Measurements from ENCODE around the gene IL1RL1.

Gene IL1RL1

GRCh38 chr2:102337012-102337411 is 25.6 kb downstream of the IL1RL1 start:
- no peak for DNase-seq (ENCODE audit: low spot score)

DNA sequence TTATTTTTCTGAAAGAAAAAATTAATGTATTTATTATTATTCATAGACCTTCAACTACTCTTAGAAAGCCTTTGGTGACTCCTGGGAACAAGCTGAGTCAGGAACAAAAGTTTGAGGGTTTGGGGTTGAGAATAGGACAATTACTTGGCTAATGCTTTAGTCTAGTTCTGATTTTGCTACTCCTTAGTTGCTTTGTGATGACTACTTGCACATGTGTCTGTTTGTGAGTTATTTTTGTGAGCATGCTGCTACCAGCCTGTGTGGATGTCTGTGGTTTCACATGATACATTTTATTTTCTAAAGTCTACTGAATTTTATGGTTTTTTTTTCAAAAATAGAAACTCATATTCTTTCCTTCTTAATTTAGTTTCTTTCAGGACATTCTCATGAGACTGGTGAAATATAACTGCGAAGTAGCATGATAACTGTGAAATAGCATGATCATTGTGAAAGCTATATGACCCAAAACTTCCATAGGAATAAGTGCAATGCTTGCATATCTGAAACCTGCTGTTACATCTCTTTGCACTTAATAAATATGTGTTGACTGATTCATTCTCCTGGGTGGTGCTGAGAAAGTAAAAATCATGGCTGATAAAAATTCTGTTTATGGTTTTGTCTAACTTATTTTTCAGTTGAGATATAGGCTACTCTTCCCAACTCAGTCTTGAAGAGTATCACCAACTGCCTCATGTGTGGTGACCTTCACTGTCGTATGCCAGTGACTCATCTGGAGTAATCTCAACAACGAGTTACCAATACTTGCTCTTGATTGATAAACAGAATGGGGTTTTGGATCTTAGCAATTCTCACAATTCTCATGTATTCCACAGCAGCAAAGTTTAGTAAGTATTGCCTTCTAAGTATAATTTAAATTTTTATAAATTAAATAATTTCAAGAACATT is 26.4 kb downstream of the IL1RL1 start:
- DNase-seq (ENCODE audit: low spot score): no peak

GRCh38 chr2:102340778-102341177 is 29.4 kb downstream of the IL1RL1 start:
- no peak for DNase-seq (ENCODE audit: low spot score)

- DNase-seq (ENCODE audit: low spot score): no peak
Measured at GRCh38 chr2:102342888-102343287, 31.5 kb downstream of the IL1RL1 start.

- DNase-seq (ENCODE audit: low spot score): no peak
Measured at GRCh38 chr2:102344397-102344796, 33.0 kb downstream of the IL1RL1 start.

- DNase-seq (ENCODE audit: low spot score): no peak
Measured at GRCh38 chr2:102345329-102345920, 34.1 kb downstream of the IL1RL1 start.

DNA sequence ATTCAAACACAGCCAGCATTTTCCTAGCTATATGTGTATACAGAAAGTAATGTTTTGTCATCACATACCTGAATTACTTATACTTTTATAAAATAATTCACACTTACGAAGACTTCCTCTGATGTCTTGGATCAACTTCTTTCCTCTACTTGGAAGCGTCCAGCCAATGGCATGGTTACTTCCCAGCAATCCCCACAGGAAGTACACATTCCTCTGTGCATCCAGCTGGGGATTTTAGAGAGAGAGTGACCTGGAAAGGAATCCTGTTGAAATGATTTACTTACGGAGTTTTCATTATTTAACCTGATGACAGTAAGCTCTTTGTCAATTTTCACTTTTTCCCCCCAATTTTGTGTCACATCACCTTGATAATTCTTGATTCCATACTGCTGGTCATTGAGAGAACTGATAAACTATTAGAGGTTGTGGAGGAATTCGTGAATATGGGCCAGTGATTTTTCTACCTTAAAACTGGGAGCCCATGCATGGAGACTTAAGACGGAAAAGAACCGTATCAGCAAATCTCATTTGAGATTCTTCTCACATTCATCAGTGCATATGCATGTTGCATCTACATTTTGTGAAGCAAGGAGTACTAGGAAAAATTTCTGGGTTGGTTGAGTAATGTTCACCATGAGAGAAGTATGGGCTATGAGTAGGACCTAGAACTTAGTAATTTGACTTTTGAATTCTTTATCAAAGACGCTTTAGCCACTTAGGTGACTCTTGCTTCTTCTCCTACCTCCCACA is 35.2 kb downstream of the IL1RL1 start:
- no peak for DNase-seq (ENCODE audit: low spot score)

DNA sequence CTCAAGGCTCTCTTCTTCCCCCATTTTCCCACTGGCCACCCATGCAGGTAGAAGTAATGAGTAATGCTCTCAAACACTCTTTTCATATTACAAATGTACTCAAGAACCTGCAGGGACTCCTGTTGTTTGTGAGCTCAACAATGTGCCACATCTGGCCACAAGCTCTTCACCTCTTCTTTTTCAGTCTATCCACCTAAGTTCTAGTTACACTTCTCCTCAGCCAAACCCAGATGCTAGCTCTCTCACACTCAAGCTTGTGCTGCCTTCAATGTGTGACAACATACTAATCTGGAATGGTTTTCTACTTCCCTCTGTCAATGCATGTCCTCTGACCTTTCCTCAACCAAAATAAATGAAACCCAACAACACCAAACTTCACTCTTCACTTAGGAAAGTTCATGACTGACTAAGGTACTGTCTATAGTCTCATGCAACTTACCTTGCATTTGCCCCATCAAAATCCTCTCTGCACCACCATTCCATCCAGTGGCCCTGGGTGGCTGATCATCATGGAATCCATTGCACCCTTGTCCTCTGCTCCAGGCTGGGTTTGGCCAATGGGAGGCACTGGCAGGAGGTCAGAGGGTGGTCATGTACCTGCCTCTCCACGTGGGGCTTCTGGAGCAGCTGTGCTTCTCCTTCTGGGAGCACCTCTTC is 38.9 kb downstream of the IL1RL1 start:
- DNase-seq (ENCODE audit: low spot score): no peak

DNA sequence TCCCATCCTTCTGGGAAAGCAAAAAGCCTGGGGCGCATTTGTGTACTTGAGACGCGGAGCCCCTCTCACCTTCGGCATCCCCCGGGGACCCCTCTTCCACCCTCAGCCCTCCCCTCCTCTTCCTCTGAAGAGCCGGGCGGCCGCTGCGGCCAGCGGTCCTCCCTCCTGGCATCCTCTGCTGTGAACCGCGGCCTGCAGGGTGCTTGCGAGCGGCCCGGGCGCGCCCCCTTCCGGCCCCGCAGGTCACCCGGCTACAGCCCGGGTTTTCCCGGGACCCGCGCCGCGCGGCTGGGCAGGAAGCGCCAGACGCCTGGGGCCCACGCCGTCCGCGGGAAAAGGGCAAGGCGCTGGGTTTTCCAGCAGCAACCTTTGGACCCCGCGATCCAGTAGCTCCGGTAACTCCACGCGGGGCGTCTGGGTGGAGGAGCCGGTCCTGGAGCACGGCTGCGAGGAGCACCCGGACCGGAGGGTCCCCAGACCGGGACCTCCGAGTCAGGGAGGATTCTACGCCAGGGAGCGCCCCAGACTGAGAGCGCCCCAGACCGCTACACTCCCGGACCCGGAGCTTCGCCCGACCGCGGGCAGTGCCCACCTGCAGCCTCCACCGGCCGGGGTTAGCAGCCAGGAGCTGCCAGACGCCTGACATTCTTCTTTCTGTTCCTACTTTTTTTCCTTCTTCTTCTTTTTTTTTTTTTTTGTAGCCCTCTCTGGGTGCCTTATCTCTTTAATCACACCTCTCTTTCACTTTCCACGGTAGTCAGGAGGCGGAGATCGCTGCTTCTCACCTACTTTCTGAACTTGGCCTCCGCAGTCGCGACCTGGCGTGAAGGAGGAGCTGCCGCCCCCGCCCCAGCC is 44.4 kb downstream of the IL1RL1 start, which contains the start of gene IL18R1:
Gene IL18R1 (plus strand): TSS at position 271 of the 855 bp plus-strand sequence. CDS start 6,865 bp downstream, outside the sequence.
- DNase-seq (ENCODE audit: low spot score): peak; percentile 81

DNA sequence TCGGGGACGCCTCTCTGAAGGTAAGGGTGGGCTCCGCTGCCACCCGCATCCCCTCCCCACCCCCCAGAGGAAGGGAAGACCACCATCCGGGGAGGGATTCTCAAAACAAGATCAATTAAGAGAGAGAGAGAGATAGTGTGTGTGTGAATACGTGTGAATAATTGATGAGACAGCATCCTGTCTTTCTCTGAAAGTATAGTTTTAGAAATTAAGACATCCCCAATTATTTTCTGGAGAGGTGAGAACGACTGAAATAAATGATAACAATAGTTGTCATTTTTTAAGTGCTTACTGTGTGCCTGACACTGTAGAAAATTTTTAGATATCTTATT is 45.0 kb downstream of the IL1RL1 start:
- no peak for DNase-seq (ENCODE audit: low spot score)

- no peak for DNase-seq (ENCODE audit: low spot score)
Measured at GRCh38 chr2:102356741-102357140, 45.4 kb downstream of the IL1RL1 start.

GRCh38 chr2:102357937-102358336 is 46.6 kb downstream of the IL1RL1 start:
- no peak for DNase-seq (ENCODE audit: low spot score)

- no peak for DNase-seq (ENCODE audit: low spot score)
Measured at GRCh38 chr2:102358496-102358895, 47.1 kb downstream of the IL1RL1 start.

- DNase-seq (ENCODE audit: low spot score): no peak
Measured at GRCh38 chr2:102359527-102359926, 48.2 kb downstream of the IL1RL1 start.

DNA sequence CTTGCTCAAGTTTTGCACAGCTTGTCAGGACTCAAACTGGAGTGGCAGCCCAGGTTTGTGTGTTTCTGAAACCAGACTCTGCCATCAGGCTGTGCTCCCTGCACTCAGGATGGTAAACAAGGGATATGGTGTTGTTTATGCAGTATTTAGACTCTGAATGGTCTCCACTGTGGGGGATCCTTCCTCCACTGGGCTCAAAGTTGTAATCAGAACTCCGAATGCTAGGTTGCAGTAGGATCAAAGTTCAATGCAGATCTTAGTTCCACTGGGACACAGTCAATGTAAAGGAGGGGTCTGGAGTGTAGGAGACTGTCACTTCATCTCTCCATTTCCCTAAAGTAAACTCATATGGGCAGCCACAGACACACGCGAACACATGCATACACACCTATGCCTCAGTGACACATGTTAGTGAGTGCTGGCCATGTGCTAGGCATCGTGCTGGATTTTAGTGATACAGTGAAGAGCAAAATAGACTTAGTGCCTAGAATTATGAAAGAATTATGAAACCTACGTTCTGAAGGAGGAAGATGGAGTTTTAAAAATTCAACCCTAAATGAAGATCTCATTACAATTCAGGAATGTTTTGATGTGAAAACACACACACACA is 50.4 kb downstream of the IL1RL1 start:
- DNase-seq (ENCODE audit: low spot score): no peak

GRCh38 chr2:102365763-102366162 is 54.4 kb downstream of the IL1RL1 start:
- no peak for DNase-seq (ENCODE audit: low spot score)

DNA sequence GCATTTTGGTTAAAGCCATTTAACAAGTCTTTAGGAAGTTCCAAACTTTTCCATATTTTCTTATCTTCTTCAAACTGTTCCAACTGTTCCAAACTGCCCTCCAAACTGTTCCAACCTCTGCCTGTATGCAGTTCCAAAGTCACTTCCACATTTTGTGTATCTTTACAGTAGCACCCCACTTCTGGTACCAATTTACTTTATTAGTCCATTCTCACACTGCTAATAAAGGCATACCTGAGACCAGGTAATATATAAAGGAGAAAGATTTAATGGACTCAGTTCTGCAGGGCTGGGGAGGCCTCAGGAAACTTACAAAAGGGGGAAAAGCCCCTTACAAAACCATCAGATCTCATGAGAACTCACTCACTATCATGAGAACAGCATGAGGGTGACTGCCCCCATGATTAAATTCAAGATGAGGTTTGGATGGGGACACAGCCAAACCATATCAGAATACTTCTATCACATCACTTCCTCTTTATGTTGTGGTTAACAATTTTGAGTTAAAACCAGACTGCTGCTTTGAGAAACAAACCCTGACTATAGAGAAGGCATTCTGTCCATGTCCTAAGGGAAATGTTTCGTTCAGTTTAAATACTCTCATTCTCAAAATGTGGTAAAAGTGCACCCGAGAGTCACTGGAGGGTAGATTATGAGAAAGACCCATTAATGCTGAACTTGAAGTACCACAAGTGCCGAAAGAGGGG is 55.2 kb downstream of the IL1RL1 start:
- DNase-seq (ENCODE audit: low spot score): no peak

DNA sequence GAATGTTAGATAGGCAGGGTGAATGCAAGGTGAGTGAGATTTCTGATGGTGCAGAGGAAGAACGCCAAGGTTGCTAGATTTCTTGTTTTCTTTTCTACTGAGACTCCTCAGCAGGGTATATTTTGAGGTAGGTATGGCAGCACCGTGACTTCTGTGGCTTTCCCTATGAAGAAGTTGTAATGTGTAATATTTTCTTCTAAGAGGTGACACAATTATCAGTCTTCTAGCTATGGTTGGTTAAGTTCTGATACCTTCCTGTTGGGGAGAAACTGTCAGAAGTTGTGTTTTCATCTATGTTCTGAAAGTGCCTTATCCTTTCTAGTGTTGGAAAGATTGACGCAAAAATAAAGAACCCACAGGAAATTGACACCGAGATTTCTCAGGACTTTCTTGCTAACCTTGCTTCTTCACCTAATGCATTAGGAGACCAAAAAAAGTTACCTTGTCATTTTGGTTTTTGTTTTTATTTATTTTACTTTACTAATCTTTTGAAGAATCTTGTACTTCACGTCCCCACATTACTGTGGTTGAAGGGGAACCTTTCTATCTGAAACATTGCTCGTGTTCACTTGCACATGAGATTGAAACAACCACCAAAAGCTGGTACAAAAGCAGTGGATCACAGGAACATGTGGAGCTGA is 56.1 kb downstream of the IL1RL1 start:
- no peak for DNase-seq (ENCODE audit: low spot score)

DNA sequence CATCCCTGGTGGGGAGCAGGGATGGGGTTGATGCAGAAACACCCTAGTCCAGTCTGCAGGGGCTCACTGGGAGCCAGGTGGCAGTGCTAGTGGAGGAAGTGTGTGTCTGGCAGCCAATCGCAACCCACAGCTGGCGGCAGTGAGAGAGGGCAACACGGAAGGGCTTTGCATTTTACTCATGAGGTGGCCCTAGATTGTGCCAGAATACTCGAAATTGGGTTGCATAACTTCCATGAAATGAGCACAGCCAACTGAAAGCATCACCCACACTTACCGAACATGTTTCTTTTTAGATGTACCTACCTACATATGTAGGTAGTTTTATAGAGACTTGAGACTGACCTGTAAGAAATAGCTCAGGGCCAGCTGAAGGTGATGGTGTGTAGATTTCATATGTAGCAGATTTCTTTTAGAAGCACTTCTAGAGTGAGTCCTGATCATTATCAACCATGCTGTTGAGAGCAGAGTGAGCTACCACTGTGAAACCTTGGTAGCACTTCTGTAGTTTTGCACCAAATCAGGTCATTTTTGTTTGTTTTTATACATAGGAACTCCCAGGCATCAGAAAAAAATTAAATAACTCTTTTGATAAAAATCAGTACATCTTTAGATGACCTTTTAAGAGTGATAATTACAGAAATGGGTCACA is 57.2 kb downstream of the IL1RL1 start:
- DNase-seq (ENCODE audit: low spot score): no peak
